Measurements from ENCODE around the gene FAM13C. TPM values are rescaled to one million over a fixed set of nuclear protein-coding genes. Genes with fewer than 3 reads are reported as not detected.

Gene FAM13C
- polyA plus RNA-seq, 1 donor: 27.4 TPM

- DNase-seq (ENCODE audit: low read depth): no peak
Measured at GRCh38 chr10:59317066-59317465, 45.3 kb downstream of the FAM13C start.

GRCh38 chr10:59315465-59315864 lies 46.9 kb downstream of the FAM13C start:
- no peak for DNase-seq (ENCODE audit: low read depth)

- DNase-seq (ENCODE audit: low read depth): peak; percentile 63
Measured at GRCh38 chr10:59314268-59314667, 48.1 kb downstream of the FAM13C start.

GRCh38 chr10:59312247-59312646 lies 50.1 kb downstream of the FAM13C start:
- no peak for DNase-seq (ENCODE audit: low read depth)

GRCh38 chr10:59311025-59311424 lies 51.3 kb downstream of the FAM13C start:
- DNase-seq (ENCODE audit: low read depth): no peak

GRCh38 chr10:59310324-59310914 lies 51.9 kb downstream of the FAM13C start:
- DNase-seq (ENCODE audit: low read depth): no peak

GRCh38 chr10:59304521-59305097 lies 57.7 kb downstream of the FAM13C start:
- no peak for DNase-seq (ENCODE audit: low read depth)

- no peak for DNase-seq (ENCODE audit: low read depth)
Measured at GRCh38 chr10:59303018-59303417, 59.3 kb downstream of the FAM13C start.

GRCh38 chr10:59302381-59302780 lies 60.0 kb downstream of the FAM13C start:
- DNase-seq (ENCODE audit: low read depth): no peak

GRCh38 chr10:59301067-59301754 lies 61.1 kb downstream of the FAM13C start:
- no peak for DNase-seq (ENCODE audit: low read depth)

GRCh38 chr10:59300386-59300785 lies 62.0 kb downstream of the FAM13C start:
- DNase-seq (ENCODE audit: low read depth): no peak

- no peak for DNase-seq (ENCODE audit: low read depth)
Measured at GRCh38 chr10:59299933-59300332, 62.4 kb downstream of the FAM13C start.

- DNase-seq (ENCODE audit: low read depth): no peak
Measured at GRCh38 chr10:59290448-59290847, 71.9 kb downstream of the FAM13C start.

GRCh38 chr10:59289853-59290252 lies 72.5 kb downstream of the FAM13C start:
- DNase-seq (ENCODE audit: low read depth): no peak

GRCh38 chr10:59287587-59288255 lies 74.6 kb downstream of the FAM13C start:
- no peak for DNase-seq (ENCODE audit: low read depth)

GRCh38 chr10:59285848-59286247 lies 76.5 kb downstream of the FAM13C start:
- DNase-seq (ENCODE audit: low read depth): no peak

GRCh38 chr10:59285073-59285472 lies 77.3 kb downstream of the FAM13C start:
- peak; percentile 32 for DNase-seq (ENCODE audit: low read depth)

- no peak for DNase-seq (ENCODE audit: low read depth)
Measured at GRCh38 chr10:59284118-59284975, 78.0 kb downstream of the FAM13C start.

- no peak for DNase-seq (ENCODE audit: low read depth)
Measured at GRCh38 chr10:59283456-59284091, 78.8 kb downstream of the FAM13C start.

- no peak for DNase-seq (ENCODE audit: low read depth)
Measured at GRCh38 chr10:59281861-59282260, 80.5 kb downstream of the FAM13C start.

GRCh38 chr10:59279991-59280505 lies 82.3 kb downstream of the FAM13C start:
- no peak for DNase-seq (ENCODE audit: low read depth)

All from forelimb muscle (tissue), 1 donor.